ELR (cell line): Measurements from ENCODE around the gene TGM6.

Experiments used
- DNase-seq: peaks from one replicate; pipeline ENCODE4 v3.0.0-alpha.2; 2015; ENCODE audit warnings: low read depth

TGM6 gene

DNA sequence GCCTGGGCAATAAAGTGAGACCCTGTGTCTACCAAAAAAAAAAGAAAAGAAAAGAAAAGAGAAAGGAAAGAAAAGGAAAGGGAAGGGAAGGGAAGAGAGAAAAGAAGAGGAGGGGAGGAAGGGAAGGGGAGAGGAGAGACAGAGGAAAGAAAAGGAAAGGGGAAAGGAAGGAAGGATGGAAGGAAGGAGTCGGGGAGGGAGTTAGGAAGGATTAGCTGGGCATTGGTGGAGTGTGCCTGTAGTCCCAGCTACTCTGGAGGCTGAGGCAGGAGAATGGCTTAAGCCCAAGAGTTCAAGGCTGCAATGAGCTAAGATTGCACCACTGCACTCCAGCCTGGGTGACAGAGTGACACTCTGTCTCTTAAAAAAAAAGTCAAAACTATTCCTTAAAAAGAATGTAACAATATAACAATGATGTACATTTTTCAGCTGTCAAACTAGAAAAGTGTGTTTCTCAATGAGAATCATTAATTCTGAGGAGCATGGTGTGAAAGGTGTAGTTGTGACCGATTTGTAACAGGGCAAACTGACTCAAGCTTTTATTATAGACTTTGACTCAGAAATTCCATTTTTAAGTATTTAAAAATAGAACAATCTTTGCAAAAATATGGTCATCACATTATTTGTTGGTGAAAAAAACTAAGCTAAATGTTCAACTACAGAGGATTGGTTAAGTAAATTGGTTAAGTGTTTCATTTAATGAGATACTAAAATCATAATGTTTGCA lies 75.2 kb downstream of the TGM6 start:
- DNase-seq = no peak

DNA sequence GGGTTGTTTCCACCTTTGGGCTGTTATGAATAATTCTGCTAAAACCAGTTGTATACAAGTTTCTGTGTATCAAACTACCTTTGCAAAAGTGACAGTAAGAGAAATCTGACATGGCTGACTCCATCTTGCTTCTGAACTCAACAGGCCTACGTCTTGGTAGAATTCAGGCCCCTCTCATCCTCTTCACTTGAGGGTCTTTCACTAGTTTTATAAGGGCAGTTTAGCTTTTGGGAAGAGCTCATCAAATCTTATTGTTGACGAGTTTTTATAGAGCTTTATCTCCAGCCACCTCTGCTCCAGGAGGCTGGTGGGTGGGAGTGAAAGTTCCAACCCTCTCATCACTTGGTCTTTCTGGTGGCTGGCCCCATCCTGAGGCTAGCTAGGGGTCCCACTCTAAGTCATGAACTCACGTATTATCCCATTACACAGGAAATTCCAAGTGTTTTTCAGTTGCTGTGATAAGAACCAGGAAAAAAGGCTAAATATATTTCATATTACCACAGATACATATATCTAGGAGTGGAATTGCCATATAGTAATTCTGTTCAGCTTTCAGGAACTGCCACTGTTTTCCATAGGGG lies 78.3 kb downstream of the TGM6 start:
- DNase-seq = no peak

DNA sequence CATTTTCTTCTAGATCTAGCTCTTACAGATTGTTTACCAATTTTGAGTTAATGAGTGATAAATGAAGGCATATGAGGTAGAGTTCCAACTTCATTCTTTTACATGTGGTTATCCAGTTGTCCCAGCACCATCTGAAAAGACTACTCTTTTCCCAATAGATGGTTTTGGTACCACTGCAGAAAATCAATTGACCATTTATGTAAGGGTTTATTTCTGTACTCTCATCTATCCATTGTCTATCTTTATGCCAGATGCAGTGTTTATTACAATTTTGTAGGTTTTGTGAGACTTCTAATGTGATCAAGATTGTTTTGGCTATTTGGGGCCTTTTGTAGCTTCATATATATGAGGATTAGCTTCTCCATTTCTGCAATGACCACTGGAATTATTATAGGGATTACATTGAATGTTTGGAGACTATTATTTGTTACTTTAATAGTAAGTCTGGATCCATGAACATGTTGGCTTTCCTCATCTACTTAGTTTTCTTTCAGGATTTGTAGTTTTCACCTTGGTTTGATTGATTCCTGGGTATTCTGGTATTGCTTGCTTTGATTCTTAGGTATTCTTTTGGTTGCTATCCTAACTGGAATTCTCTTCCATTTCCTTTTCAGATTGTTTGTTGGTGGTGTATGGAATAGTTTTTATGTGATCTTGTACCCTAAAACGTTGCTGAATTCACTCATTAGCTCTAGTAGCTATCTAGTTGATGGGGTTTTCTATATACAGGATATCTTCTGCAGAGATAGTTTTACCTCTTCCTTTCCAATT lies 79.5 kb downstream of the TGM6 start:
- DNase-seq = no peak

DNA sequence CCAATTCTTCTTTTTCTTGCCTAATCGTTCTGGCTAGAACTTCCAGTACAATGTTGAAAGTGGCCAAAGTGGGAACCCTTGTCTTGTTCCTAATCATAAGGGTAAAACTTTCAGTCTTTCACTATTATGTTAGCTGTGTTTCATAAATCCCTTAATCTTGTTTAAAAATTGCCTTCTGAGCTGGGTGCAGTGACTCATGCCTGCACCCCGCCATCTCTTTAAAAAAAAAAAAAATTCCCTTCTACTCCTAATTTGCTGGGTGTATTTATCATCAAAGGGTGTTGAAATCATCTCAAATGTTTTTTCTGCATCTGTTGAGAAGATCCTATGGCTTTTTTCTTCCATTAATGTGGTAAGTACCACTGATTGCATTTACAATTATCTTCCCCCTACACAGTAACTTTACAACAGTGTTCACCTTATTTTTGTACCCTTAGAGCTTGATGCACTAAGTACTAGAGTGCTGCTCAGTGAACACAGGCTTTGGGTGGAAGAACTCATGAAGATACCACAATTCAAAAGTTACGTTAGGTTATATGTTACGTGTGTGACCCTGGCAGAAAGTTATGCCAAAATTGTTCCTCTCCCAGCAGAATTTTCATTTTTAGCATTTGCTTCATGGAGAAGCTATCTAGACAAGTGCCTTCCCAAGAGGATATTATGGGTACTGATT lies 80.2 kb downstream of the TGM6 start:
- no peak for DNase-seq

DNA sequence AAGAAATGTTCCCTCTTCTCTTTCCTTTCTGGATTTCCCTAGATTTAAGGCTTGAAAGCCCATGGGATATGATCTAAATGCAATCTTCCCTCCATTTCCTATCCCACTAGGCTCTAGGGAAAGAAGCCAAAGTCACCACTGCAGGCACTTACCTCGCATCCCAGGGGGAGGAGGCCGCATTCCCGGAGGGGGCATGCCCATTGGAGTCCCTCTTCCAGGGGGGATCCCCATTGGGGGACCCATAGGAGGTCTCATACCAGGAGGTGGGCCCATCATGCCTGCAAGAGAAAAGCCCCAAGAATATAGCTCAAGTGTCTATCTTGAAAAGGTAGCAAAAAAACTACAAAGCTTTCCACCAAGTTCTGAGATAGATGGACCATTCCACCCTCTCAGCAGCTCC lies 81.8 kb downstream of the TGM6 start:
- DNase-seq = no peak

DNA sequence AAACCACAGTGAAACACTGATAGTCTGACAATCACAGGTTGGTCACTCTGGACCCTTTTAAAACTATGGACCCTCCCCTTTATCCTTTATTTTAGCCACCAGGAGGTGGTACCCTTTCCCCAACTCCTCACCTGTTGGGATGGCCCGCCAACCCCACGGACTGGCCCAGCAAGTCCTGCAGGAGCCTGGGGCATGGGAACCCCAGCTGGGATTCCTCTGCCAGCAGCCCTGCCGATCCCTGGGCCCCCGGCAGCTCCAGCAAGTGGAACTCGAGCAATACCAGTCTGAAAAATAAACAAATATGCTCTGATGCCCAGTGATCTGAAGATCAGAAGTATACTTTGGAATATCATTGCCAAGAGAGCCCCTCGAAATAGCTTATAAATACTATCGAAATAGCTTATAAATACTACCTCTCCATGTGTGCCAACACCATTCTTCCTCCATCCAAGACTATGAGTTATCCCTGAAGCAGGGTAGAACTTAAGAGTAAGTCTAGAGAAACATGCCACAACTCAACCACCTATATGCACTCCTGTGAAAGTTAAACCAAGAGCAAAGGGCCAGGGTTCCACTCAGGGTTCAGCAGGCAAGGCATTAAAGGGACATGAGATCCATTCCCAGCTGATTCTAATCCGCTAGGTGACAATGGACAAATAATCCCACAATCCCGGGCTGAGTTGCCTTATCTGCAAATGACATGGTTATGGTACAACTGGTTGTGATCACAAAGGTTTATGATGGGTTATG lies 83.1 kb downstream of the TGM6 start:
- DNase-seq = no peak

DNA sequence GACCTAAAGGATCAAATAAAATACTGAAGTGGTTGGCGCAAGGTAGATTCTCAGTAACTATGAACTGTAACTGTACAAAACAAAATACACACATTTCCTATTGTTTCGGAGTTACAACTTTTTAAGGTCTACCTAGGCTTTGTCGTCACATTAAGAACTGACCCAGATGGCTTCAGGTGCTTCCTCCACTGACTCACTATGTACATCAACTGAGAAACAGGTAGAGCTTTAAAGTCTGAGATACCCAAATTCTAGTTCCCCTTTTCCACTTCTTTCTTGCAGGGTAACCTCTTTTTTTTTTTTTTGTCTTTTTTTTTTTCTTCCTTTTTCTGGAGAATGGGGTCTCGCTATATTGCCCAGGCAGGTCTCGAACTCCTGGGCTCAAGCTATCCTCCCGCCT lies 84.4 kb downstream of the TGM6 start:
- no peak for DNase-seq

DNA sequence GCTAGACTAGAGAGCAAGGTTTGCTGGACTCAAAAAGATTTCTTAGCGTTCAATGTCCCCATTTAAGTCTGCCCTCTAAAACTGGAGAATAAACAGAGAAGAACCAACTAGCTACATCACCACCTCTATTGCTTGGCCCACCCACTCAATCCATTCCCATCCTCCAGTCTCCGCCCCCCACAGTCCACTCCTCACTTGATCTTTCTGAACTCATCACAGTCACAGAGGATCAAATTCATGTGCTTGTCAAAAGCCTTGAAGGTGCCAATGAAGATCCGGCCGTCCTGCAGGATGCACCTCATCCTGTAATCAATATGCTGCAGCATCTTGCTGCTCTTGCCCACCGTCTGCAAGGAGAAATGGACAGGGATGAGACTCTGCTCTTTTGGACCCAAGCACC lies 86.7 kb downstream of the TGM6 start:
- no peak for DNase-seq

DNA sequence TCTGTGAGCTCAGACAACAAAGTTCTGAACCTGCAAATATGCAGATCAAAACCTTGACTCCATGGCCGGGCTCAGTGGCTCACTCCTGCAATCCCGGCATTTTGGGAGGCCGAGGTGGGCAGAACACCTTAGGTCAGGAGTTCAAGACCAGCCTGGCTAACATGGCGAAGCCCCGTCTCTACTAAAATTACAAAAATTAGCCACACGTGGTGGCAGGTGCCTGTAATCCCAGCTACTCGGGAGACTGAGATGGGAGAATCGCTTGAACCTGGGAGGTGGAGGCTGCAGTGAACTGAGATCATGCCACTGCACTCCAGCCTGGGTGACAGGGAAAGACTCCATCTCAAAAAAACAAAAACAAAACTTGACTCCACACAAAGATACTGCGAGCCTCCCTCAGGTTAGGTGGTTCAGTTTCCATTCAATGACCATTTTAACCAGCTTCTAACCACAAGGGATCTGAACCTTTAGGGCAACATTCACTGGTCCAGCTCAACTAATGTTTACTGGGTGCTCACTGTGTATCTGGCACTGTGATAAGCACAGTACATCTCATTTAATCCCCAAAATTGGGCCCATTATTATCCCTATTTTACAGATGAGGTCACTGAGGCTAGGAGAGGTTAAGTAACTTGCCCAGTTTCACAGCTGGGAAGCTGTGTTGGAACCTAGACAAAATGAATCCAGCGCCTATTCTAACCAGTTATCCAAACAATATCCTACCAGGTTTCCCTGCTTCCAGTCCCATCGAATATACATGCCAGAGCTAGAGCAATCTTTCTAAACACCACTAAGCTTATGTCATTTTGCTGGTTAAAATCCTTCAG lies 88.1 kb downstream of the TGM6 start:
- DNase-seq = no peak

DNA sequence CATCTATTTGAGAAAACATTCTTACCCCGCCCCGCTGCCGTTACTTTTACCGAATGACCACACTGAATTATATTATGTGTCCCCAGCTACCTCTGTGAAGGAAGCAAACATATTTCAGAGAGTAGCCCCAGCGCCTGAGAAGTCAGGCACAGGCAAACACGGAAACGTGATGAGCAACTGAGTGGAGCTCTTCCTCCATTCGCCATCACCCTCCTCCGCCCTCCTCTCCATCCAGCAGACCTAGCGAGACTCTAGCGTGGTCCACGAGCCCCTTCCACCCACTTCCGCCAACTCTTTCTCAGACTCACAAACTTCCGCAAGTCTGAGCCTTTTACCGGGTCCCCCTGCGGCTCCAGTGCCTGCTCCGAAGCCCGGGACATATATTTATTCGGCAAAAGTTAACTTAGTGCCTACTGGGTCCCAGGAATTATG lies 89.3 kb downstream of the TGM6 start:
- peak; percentile 67 for DNase-seq

DNA sequence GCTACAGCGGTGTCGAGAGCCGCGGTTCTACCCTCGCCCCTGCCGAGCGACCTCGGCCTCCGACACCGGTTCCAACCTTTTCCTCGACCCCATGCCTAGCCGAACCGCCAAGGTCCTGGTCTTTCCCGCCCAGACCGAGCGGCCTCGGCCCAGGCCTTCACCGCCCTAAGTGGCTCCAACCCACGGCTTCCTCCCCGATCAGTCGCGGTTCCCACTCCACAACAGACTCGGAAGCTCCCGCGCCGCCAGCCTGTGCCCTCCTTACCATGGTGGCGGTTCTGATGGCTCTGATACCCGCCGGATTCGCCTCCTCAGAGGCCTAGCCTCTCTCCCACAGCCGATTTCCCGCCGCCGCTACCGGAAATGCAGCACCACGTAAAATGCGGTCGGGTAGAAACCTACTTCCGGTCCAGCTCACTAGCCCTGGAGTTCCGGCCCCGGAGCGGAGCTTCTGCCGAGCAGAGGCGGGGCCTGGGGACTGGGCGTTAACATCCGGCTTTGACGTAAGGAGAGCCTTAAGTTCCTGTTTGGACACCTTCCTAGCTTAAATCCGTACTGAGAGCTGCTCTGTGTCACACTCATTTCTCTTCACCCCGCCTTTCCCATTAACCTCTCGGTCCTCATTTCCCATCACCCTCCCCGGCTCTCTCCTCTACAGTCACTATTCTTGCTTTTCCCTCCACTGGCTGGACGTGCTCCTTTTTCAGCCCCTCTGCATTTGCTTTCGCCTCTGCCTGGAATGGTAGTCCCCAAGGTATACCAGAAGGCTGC lies 89.9 kb downstream of the TGM6 start, which contains the start of gene SNRPB:
Gene SNRPB (minus strand): TSS at position 367 of the 771 bp plus-strand sequence. CDS start 99 bp downstream, at position 268.
- peak; percentile 99 for DNase-seq

DNA sequence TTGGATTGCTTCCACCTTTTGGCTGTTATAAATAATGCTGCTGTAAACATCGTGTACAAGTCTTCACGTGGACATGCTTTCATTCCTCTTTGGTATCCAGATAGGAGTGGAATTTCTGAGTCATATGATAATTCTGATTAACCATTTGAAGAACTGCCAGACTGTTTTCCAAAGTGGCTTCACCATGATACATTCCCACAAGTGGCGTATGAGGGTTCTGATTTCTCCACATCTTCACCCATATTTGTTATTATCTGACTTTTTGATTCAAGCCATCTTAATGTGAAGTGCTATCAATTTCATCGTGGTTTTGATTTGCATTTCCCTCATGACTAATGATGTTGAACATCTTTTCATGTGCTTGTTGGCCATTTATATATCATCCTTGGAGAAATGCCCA lies 92.8 kb downstream of the TGM6 start:
- peak; percentile 91 for DNase-seq

DNA sequence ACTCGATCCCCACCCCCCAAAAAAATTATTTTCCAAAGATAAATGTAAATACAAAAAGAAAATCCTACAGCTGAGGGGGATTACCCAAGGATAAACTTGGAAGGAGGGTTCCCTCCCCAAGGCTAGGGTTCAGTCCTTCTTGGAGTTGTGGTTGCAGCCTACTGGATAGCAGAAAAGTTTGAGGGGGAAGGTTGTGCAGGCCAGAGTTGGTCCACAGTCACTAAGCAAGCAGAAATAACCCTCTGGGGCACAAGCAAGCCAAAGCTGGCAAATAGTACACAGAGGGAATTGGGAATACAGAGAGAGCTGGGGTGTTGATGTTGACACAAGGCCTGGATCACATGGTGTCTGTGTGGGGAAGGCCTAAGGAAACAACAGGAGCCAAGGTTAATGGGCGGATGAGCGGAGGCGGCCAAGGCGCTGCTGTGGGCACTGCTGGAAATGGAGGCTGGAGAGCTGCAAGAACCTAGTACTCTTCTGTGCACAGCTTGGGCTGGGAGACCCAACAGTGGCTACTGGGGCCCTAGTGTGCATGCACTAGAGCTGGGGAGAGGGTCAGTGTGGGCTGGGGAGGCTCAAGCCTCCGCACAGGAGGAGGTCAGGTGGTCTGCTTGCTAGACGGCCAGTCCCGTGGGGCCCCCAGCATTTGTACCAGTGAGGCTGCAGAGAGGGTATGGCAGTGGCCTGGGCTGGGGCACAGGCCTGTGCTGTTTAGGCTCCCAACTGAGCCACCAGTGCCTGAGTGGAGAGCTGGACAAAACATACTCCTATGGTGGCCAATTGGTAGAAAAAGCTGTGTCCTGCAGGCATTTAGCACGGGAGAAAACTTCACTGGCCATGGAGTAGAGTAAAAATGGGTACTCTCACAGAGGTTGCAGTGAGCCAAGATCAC lies 95.4 kb downstream of the TGM6 start:
- DNase-seq = no peak

DNA sequence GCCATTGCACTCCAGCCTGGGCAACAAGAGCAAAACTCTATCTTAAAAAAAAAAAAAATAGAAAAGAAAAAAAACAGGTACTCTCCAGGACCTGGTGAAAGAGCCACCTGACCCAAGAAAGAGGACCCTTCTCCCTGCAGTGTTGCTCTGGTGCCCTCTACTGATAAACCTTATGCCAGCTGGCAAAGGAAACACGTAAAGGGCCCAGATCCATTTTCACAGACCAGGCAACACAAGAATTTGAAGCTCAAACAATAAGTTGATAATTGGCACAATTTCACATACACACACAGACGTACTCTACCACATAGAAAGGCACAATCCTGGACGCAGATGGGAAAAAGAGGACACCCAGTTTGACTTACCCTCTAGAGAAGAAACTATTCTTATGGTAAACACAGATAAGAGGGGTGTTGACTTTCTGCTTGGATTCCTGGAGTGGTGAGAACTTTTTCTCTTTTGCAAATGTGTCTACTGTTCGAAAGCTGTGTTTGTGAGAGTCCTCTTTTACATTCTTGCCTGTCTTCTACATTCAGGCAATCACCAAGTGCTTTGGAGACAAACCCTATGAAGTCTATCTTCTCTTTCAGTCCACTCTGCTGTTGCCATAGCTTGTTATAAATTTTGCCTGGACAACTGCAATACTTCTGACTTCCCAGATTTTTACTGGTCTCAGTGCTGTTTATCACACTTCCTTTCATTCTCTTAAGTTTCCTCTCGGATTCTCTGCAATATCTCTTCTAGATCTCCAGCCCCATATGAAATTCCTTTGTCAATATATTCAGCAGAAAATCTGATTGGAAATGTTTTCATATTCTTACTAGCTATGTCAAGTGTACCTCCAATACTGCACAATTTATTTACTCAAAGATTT lies 96.3 kb downstream of the TGM6 start:
- no peak for DNase-seq

DNA sequence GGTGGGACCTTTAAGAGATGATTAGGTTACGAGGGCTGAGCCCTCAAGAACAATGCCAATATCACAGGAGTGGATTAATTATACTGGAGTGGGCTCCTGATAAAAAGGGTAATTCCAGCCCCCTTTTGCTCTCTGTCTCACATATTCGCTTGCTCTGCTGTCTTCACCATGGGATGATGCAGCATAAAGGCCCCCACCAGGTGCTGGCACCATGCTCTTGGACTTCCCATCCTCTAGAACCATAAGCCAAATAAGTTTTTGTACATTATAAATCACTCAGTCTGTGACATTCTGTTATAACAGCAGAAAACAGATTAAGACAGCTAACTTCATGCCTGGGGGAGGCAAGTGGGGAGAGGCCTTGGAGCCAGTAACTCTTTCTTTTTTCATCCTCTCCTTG lies 99.7 kb downstream of the TGM6 start:
- DNase-seq = no peak
